Ammon's horn (tissue), 1 donor: Measurements from ENCODE around the gene SLC27A1.

Experiments used
- DNase-seq: peaks from one replicate; pipeline ENCODE4 v3.0.0-alpha.2; 2016; ENCODE audit warnings: low spot score

SLC27A1 gene

DNA sequence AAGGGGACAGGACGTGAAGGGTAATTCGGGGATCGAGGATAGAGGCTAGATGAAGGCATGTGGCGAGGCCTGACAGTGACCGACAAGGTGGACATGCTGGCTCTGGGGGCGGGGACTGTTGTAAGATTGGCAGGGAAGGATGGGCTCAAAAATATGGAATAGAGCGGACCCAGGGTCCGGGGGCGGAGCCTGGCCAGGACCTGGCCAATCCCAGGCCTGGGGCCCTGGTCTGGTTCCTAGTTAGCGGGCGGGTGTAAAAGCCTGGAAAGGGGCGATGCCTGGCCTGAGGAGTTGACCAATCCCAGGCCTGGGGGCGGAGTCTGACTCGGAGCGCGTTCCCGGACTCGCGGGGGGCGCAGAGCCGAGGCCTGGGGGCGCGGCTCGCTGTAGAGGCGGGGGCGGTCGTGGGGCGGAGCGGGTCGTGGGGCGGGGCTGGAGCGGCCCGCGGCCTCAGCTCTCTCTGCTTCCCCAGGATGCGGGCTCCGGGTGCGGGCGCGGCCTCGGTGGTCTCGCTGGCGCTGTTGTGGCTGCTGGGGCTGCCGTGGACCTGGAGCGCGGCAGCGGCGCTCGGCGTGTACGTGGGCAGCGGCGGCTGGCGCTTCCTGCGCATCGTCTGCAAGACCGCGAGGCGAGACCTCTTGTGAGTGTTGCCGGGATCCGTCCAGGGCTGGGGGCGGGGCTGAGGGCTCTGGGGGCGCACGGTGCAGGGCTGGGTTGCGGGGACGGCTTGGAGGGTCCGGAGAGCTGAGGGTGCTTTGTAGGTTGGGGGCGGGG is at the start of gene SLC27A1:
Gene SLC27A1, plus strand, starts transcription at position 457 of the 774 bp plus-strand sequence. Its CDS starts 17 bp downstream, at position 474.
- peak; percentile 99 for DNase-seq

DNA sequence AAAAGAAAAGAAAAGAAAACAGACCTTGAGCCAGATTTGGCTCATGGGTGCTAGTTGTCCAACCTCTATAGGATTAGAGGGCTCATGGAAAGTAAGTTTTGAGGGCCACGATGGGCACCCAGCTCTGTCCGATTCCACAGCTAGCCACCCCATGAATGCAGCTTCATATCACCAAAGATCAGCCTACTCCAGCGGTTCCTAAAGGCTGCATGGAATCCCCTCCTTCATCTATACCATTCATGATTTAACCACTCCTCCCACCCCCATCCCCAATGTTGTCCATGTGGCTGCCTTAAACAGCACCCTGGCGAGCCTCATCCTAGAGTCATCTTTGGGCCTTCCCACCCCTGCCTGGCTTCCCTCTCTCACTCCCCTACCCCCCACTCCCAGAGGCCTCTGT is 48.4 kb upstream of the SLC27A1 start:
- DNase-seq, result no peak

DNA sequence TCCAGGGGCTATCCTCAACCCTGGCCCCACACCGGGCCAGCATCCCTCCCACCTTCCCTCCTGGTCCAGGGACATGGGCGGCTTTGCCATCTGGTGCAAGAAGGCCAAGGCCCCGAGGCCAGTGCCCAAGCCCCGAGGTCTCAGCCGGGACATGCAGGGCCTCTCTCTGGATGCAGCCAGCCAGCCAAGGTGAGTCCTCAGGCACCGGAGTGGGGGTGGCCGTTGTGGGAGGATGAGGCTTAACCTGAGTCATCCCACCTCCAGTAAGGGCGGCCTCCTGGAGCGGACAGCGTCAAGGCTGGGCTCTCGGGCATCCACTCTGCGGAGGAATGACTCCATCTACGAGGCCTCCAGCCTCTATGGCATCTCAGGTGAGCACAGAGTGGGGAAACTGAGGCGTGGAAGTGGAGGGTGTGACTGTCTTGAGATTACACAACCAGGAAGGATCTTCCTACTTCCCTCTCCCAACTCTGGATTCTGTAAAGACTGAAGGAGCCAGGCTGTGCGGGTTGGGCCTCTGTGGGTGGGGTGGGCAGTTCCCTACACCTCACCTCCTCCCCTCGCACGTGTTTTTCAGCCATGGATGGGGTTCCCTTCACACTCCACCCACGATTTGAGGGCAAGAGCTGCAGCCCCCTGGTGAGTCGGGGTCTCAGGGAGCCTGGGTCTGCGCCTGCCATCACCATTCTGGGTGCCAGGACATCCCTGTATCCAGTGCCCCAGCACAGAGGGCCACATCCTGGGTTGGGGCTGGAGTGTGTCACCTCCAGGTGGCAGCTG is 46.7 kb upstream of the SLC27A1 start:
- no peak for DNase-seq

DNA sequence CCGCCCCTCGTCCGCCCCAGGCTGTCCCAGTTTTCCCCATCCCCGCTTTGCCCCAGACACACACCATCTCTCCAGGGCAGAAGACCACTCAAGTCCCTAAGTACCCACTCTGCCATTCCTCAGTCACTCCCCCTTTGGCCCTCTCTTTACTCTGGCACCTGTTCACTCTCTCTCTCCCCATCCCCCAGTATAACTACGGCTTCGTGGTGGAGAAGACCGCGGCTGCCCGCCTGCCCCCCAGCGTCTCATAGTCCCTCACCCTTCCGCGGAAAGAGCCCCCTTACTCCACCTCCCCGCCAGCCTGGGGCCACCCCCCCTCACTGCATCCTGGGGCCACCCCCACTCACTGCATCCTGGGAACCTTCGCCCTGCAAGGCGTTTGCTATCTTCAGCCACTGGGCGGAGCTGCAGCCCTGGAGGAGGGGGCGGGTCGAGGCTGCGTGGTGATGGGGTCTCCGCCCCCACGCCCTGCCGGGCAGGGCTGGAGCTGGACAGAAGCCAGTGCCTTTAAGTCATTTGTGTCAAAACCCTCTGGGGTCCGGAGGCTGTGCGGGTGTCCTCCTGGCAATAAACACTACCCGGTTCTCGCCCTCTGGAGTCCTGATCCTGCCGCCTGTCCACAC is 45.5 kb upstream of the SLC27A1 start:
- peak; percentile 37 for DNase-seq

DNA sequence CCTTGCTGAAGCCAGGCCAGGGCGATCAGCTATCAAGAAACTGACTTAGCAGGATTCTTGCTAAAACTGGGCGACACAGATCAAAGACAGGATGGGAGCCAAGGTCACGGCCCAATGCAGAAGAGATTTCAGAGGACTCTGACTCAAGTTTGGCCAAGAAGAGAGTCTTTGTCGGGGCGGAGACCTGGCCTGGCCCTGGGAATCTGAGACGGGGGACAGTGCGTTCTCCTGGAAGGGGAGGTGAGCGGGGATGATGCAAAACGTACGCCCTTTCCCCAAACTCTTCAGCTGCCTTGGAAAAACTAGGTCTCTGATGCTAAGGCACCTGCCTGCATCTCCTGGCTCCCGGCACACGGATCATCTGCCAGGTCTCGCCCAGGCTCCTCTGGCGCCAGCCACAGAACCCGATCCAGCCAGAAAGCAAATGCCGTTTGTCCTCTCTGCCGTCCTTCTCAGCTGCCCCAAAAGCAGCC is 40.6 kb upstream of the SLC27A1 start:
- no peak for DNase-seq

DNA sequence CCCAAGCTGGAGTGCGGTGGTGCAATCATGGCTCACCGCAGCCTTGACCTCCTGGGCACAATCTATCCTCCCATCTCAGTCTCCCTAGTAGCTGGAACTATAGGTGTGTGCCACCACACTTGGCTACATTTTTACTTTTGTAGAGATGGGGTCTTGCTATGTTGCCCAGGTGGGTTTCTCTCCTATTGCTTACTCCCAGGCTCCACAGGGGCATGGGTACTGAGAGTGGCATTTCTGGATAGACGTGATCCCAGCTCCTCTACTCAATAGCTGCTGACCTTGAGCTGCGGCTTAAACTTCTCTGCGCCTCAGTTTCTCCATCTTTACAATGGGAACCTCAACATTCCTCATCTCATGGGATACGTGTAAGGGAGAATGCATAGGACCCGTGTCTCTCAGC is 38.9 kb upstream of the SLC27A1 start:
- no peak for DNase-seq

DNA sequence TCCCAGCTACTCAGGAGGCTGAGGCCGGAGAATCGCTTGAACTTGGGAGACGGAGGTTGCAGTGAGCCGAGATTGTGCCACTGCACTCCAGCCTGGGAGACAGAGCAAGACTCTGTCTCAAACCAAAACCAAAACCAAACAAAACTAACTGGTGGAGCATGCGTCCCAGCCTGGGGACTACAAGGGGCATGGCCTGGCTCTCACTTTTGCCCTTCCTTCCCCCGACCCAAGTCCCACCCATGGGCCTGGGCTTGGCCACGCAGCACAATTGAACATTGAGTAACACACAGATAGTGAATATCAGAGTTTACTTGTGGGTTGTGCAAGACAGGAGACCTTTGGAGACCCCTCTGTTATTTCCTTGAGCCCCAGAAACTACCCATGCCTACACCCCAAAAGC is 35.1 kb upstream of the SLC27A1 start:
- no peak for DNase-seq

DNA sequence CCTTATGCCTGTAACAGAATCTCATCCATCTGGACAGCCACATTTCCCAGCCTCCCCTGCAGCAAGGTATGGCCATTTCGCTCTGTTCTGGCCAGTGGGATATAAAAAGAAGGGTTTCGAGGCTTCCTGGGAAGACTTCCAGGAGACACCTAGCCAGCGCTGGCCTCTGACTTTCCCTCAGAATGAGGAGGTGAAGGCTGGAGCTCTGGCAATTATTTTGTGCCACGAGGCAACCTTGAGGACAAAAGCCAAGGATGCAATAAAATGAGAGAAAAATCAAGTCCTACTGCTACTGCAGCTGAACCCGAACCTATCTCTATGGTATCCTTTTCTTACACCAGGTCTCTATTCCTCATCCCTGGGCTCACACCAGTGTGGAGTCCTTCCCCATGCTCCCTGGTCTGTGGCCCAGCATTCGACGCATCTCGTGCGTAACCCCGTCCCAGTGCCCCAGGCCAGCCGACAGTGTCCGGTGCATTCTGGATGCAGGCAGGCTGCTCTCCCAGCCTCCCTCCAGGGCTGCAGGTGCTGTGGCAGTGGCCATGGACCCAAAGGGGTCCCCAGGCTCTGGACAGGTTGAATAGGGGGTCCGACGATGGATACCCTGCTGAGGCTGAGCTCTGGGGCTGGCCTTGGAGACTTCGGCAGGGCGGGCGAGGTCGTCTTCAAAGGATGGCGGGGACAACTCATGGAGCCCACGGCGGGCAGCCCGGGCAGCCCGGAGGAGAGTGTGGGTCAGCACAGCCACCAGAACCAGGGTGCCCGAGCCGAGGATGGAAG is 34.0 kb upstream of the SLC27A1 start:
- DNase-seq, result no peak

DNA sequence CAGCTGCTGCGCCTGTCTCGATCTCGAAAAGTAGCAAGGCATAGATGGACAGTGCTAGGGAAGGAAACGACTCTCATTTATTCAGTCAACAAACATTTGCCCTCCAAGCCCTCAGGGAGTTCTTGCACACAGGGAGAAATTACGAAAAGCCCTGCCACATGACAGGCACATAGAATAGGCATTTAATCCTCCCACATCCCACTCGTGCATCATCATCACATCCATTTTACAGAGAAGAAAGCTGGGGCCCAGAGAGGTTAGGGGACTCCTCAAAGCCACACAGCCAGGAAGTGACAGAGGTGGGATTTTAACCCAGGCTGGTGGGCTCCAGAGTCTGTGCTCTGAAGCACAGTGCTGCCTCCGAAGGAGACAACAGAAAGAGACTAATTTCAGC is 33.5 kb upstream of the SLC27A1 start:
- DNase-seq, result no peak

DNA sequence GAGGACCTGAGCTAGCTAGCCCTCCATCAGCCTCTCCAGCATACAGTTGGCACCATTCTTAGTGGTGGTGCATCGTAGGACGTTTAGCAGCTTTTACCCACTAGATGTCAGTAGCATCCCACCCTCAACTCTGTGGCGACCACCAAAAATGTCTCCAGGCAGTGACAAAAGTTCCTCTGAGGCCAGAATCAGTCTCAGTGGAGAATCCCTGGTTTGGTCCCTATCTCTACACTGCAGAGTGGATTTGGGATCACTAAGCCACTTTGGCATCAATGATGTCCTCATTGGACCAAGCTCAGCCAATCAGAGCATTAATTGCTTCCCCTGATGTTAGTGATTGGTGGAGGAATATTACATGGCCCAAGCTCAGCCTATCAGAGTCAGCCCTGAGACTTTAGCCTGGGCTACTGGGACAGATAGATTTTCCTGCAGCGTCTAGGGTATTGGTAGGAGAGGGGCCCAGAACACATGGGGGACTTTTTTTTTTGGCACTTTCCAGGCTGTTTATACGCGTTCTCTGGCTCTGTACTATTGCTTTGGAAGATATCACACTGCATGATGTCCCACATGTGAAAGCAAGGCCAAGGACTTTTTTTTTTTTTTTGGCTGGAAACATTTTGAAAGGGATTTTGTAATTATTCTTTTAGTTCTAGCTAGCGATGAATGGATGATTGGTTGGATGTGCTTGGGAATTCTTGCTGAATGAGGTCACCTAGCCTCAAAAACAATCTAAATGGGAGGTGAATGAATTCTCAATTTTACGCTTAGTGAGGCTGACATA is 28.9 kb upstream of the SLC27A1 start:
- DNase-seq, result no peak

DNA sequence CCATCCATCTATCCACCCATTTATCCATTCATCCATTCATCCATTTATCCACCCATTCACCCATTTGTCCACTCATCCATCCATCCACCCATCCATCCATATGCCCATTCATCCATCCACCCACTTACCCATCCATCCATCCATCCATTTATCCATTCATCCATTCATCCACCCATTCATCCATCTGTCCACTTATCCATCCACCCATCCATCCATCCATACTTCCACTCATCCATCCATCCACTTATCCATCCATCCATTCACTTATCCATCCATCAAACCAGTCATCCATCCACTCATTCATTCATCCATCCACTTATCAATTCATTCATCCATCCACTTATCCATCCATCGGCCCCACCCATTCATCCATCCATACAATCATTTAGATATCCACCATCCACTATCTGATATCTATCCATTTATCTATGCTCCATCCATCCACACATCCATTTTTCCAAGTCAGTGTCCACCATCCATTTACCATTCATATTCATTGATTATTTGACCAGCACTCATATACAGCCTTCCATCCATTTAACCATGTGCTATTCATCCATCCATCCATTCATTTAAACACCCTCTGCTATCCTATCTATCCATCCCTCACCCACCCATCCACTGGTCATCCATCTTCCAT is 24.7 kb upstream of the SLC27A1 start:
- DNase-seq, result no peak

DNA sequence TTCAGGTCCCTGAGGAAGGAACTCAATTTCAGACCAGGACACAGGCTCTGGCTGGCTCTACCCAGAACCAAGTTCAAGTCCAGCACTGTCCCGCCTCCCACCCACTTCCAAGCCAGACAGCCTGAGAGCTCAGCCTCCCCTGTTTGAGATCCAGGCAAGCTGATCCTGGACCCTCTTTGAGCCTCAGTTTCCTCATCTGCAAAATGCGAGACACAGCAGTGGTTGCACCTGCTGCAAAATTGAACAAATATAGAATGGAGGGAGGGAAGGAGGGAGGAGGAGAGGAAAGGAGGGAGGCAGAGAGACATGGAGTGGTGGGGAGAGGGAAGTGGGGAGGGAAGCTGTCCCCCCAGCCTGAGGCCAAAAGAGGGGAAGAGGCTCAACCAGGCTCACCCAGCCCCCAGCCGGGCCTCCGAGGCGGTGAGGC is 22.6 kb upstream of the SLC27A1 start:
- no peak for DNase-seq

DNA sequence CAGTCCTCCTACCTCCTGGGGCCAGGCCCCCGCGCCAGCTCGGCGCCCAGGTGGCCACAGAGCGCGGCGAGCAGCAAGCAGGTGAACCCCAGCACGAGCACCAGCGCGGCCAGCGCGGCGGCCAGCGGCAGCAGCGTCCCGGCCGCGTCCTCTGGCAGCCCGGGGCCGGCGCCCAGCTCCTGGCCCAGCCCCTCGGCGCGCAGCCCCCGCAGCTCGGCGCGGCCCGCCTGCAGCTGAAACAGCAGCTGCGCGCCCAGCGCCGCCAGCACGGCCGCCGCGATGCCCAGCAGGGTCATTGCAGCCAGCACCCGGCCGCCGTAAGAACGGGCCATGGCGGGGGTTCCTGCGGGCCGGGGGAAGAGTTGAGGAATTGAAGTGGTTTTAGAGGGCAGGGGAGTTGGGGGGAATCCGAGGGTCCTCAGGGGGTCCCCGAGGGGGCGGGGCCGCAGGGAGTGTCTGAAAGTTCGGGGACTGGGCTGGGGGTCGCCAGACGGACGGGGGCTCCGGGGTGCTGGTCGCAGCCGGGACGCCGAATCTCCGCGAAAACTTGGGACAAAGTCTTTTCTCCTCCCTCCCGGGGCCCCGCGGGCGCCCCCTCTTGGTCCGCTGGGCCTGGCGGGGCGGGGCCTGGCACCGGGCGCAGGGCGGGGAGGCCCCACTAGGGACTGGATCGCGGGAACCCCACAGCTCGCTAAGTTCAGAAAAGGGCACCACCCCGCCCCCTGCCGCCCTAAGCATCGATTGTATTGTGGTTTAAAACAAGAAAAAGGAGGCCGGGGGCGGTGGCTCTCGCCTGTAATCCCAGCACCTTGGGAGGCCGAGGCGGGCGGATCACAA is 22.0 kb upstream of the SLC27A1 start, which contains the start of gene TMEM221:
Gene TMEM221, minus strand, starts transcription at position 538 of the 837 bp plus-strand sequence. Its CDS starts 206 bp downstream, at position 332.
- DNase-seq, result no peak

DNA sequence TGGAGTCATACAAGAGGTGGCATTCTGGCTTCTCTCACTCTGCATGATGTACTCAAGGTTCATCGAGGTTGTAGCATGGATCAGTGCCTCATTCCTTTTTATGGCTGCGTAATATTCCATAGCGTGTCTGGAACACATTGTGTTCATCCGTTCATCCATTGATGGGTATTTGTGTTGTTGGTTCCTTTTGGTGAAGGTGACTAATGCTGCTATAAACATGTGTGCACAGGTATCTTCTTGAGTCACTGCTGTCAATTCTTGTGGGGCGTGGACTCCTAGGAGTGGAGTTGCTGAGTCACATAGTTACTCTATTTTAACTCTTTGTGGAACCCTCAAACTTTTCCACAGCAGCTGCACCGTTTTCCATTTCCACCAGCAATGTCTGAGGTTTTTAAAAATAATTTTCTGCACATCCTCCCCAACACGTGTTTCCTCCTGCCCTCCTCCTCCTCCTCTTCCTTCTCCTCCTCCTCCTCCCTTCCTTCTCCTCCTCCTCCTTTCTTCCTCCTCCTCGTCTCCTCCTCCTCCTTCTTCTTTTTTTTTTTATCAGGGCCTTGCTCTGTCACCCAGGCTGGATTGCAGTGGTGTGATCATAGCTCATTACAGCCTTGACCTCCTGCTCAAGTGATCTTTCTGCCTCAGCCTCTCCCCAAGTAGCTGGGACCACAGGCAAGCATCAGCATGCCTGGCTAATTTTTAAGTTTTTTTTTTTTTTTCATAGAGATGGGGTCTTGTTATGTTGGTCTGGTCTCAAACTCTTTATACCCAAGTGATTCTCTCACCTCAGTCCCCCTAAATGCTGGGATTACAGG is 19.9 kb upstream of the SLC27A1 start:
- no peak for DNase-seq

DNA sequence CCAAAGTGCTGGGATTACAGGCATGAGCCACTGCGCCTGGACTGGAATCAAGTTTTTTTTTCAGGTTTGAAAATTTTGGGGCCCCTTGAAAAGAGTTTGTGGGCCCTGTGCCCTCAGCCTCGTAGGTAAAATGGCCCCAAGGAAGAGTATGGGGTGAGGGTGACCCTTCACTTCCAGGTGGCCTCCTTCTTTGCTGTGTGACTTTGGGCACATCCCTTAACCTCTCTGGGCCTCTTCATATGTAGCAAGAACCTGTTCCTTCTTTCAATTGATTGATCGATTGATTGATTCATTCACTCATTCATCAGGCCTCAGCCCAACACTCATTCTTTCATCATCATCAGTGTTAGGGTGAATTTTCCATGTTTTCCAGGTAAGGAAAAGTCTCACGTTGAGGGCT is 18.5 kb upstream of the SLC27A1 start:
- no peak for DNase-seq

DNA sequence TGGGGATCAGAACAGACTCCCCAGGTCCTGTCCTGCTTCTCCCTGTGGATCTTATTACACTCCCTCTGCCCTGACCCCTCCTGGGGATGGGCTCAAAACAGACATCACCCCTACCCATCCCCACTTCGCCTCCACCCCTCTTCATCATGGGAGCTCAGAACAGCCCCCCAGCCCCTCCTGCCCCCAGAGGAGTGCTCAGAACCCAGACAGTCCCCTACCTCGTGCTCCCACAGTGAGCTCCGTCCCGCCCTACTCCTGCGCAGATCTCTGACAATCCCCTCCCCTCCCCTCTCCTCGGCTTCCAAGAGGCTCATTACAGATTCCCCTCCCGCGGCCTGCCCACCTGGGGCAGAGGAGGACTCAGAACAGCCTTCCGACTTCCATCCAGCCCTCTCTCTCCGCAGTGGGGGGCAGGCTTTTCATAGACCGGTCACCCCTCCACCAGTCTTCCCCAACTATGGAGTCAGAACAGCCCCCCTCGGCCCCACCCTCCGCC is 15.7 kb upstream of the SLC27A1 start:
- no peak for DNase-seq

DNA sequence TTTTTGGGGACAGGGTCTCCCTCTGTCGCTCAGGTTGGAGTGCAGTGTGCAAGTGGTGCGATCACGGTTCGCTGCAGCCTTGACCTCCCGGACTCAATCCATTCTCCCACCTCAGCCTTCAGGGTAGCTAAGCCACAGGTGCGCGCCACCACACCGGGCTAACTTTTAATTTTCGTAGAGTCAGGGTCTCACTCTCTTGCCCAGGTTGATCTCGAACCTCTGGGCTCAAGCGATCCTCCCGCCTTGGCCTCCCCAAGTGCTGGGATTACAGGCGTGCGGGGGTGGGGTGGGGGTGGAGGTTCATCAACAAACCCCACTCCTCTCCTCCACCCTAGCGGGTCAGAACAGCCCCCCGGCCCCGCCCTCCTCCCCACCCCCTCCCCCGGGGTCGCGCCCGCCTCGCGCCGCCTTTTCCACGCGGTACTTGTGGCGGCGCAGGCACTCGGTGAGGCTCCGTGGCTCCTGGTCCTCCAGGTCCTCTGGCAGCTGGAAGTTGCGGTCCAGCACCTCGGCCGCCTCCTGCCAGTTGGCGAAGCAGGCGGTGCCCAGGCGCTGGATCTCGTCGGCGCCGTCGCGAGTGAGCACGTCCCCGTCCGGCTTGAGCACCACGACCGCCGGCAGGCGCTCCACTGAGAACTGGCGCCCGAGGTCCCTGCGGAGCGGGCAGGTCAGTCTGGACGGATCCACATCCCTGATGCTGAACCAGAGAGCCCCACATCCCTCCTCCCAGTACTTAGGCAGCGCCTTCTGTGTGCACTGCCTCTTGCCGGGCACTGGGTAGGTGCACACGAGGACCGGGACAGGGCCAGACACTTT is 14.8 kb upstream of the SLC27A1 start:
- no peak for DNase-seq

DNA sequence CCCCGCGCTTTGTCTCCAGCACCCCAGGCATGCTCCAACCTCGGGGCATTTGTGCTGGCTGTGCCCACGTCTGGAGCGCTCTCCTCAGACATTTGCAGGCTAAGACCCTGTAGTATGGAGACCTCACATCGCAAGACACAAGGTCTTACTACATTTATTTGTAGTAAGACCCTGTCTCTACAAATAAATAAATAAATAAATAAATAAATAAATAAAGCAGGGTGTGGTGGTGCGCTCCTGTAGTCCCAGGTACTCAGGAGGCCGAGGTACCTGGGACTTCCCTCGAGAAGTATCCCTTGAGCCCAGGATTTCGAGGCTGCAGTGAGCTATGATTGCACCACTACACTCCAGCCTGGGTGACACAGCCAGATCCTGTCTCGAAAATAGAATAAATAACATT is 14.2 kb upstream of the SLC27A1 start:
- DNase-seq, result no peak
